Activated CD8-positive, alpha-beta memory T cell treated with anti-CD3 and anti-CD28 coated beads for 48 hours (primary cell): ENCODE results near the gene NFASC.

Source experiments
- DNase-seq, 3 experiments: peaks; one replicate each; pipeline ENCODE4 v3.0.0-alpha.2; 2020; ENCODE audit warnings: low read depth in 2 of 3, low spot score in 2 of 3

Gene NFASC

DNA sequence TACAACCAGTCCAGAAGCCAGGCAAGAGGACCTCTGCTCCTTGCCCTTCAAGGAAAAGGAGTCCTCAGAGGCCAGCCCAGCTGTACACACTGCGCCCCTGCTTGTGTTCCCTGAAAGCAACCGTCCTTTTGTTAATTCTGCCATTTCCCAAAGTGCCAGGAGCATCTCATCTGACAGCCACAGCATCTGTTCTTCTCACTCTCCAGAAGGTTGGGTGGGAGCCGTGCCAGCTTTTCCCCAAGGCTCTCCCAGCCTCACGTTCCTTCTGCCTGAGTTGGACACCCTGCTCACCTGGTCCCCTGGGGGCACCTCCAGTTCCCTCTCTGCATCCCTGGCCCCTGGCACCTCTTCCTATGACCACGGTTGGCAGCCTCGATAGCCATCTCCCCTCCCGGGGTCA is 161.8 kb downstream of the NFASC start:
- DNase-seq = no peak

DNA sequence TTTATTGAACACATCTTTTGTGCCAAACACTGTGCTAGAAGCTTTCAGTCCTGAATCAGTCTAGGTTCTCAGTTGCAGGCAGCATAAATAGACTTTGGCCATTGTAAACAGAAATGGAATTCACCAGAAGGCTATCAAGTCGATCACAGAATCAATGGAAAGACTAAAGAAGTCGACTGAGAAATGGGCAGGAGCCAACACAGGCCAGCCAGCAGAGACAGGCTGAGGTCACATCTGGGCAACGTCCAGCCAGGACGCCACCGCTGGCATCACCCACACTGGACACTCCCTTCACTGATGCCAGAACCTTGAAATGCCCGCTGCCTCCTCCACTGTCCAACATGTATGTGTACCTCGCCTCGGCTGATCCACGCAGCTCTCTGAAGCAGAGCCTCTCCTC is 166.9 kb downstream of the NFASC start:
- DNase-seq = no peak

- DNase-seq = no peak
Measured at GRCh38 chr1:205038132-205038786, 167.6 kb downstream of the NFASC start.

GRCh38 chr1:205041001-205041715 is 170.5 kb downstream of the NFASC start:
- DNase-seq = no peak

DNA sequence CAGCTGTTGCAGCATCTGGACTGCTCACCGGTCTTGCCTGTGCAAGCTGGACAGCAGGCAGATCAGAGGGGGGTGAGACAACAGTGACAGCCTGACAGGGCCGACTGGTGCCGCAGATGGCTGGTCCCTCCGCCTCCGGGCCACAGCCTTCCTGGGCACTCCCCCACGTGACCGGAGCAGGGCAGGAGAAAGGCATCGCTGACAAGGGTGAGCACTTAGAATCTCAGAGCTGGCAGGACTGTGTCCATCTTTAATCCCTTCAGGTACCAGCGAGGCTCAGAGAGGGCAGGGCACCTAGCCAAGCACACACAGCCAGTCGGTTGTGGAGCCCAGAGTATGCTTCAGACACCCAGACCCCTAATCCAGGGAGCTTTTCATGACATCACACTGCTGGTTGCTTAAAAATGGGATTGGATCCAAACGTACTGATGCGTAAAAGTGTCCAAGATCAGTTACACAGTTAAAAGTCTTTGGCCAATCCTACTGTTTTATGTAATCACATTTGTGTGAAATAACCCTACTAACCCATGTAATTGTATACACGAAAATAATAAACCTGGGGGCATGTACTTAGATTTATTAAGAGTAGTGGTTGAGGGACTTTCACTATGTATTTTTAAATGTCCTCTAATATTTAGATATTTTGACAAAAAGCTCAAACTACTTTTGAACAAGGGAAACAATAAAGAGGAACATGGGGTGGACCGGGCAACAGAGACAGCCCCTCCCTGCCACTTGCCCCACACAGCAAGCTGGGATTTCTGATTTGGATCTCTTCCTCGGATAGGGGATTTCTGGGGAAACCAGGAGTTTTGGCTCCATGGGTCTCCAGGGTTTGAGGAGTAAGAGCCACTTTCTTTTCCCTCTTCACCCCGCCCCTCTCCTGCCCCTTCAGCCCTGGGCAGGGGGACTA is 171.6 kb downstream of the NFASC start:
- DNase-seq = no peak

- no peak for DNase-seq
Measured at GRCh38 chr1:205042911-205043806, 172.5 kb downstream of the NFASC start, which contains the start of gene CNTN2. TSS of gene CNTN2 (plus strand) at chr1:205043212. CDS start at chr1:205053186, 9,974 bp downstream.

- no peak for DNase-seq
Measured at GRCh38 chr1:205043866-205044265, 173.2 kb downstream of the NFASC start.

GRCh38 chr1:205044741-205045140 is 174.1 kb downstream of the NFASC start:
- DNase-seq = no peak

- DNase-seq = no peak
Measured at GRCh38 chr1:205045146-205045545, 174.5 kb downstream of the NFASC start.

DNA sequence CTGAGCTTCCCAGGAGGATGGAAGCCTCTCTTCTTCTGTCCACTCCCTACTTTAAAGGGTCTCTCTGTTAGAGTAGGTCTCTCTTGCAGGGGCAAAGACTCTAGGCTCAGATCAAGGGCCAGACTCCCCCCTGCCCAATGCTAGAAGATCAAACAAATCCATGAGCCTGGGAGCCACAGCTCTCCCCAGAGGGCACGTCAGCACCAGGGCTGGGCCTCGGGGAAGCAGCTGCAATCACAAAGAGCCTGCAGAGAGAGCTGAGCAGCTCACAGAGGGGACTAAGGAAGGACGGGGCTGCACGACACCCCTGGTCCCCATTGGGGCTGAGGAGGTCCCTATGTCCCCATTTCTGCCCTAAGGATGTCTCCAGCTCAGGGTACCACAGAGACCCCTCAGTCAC is 176.2 kb downstream of the NFASC start:
- DNase-seq = no peak

DNA sequence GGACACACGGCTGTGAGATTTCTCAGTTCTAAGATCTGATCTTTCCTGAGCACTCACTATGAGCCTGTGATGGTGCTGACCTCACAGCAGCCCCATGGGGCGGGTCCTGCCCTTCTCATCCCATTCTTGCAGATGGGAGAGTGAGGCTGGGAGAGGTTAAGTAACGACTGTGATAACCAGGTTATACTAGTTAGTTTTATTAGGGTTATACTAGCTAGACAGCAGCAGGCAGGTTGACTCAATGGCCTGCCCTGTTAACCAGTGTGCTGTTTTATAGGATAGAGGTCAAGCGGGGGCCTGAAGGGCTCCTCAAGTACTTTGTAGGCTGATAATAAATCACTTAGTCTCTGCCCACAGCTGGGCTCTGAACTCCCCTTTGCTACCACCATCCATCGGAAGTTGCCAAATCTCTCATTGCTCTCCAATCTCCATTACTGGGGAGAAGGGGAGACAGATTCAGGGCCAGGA is 177.1 kb downstream of the NFASC start:
- no peak for DNase-seq

DNA sequence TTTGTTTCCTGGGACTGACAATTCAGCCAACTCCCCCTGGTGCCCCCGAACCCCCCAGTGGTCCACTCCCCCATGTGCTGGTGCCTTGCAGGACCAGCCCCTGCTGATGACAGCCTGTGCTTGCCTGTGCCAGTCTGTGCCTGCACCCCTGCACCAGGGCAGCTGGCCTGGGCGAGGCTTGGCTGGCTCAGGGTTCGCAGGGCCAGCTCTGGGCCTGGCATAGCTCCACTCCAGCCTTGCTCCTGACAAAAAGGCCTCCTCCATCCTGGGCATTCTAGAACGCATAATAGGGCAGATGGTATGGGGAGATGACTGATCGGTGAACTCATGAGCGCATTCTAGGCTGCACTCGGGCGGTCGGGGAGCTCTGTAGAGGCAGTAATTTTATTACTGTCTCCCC is 177.7 kb downstream of the NFASC start:
- no peak for DNase-seq

GRCh38 chr1:205049479-205049878 is 178.8 kb downstream of the NFASC start:
- DNase-seq = no peak

- no peak for DNase-seq
Measured at GRCh38 chr1:205052690-205053089, 182.0 kb downstream of the NFASC start.

DNA sequence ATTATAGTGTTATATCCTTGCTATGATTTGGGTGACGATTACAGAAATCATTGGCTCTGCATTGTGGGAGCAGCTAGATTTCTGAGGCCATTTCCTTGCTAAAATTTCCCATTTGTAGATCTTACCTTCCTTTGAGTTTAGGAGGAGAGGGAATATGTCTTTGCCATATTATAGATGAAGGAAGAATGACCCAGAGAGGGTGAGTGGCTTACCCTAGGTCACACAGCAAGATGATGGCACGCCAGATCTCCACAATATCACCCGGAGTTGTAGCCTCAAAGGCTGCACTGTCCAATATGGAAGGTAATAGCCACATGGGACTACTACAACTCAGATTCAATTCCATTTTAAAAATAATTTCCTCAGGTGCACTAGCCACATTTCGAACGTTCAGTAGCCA is 182.6 kb downstream of the NFASC start:
- DNase-seq = no peak

DNA sequence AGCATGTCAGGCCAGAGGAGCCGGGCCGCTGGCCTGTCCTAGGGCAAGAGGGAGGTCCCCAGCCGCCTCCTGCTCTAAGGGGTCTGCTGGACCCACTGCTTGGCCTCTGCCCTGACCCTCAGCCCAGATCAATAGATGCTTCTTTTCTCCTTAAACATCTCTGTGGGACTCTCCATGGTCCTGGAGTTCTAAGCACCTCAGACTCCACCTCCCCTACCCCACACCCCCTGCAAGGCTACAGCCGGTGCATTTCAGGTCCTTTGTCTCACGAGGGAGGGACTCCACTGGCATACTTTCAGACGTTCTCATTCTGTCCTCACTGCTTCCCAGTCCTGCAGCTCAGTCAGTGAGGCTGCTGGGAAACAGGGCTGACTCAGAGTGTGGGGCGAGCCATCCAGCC is 183.4 kb downstream of the NFASC start:
- DNase-seq = no peak

DNA sequence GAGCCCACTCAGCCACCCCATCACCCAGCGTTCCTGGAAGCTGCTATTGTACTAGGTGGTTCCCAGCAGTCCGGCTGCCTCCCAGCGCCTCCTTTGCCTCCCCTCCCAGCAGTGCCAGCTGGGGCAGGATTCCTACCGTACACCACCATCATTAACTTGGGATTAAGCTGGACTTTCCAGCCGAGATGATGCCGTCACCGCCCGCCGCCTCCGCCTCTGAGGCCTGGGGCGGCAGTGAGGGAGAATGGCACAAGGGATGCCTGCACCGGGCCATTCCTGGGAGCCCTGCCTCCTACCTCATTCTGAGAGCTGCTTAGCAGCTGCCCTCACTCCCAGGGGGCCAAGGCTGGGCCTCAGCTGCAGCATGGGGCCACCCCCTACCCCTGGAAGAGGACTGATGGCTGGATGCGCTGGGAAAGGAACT is 185.5 kb downstream of the NFASC start:
- no peak for DNase-seq

DNA sequence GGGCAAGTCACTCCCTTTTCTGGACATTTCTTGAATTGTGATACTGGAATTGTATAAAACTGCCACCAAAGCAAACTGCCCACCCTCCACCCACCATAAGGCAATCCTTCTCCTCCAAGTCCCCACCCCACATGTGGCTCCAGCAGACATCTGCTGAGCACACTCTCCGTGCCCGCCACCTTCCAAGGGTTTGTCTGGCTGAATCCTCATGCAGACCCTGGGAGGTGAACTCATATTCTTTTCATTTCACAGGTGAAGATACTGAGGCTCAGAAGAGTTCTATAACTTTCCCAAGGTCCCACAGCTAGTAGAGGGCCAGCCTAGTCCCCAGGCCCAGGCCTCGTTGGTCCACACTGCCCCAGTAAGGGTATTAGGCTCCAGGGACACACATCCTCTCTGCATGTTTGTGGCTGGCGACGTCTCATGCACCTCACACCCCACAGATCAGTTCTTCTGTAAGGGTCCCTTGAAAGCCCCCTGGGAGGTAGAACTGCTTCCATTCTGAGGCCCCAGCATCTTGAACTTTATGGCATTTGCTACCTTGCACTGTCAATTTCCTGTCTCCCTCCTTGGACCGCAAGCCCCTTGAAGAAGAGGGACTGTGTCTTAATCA is 186.4 kb downstream of the NFASC start:
- DNase-seq = no peak

GRCh38 chr1:205057808-205058575 is 187.3 kb downstream of the NFASC start:
- no peak for DNase-seq
